Endothelial cell of umbilical vein (primary cell): ENCODE results near the gene KCNJ3. TPM values are rescaled to one million over a fixed set of nuclear protein-coding genes. Genes with fewer than 3 reads are reported as not detected.

Source experiments
- BruUV-seq: library from RNA; stranded (reverse); fragments of 400-500 nt; replicated peaks from 2 replicates; lab custom pipeline; 2021; lab: Mats Ljungman, UMichigan
- CTCF ChIA-PET: fragments of 300-600, 350-600 bp; sonication (Branson Sonifier 250); formaldehyde crosslinking; loops from one replicate; lab custom pipeline; 2021; ENCODE audit warnings: antibody characterized with exemption, inconsistent platforms; lab: Charles Lee
- POLR2A ChIA-PET: fragments of 300-600, 350-600 bp; sonication (Branson Sonifier 250); formaldehyde crosslinking; loops from one replicate; lab custom pipeline; 2021; ENCODE audit warnings: antibody characterized with exemption, inconsistent platforms; lab: Charles Lee
- DNase-seq: peaks from one replicate; pipeline ENCODE4 v3.0.0-alpha.2; 2011; ENCODE audit warnings: low read depth, low spot score
- FAIRE-seq: peaks from 2 replicates; lab custom pipeline; 2011; peaks lifted over from hg19 to GRCh38; lab: Jason Lieb, UNC
- H2AFZ ChIP-seq: 2 replicates; pipeline ENCODE4 v1.6.0; 2012; ENCODE audit warnings: low read depth, low read length, control low read depth, inconsistent platforms
- H3K27ac ChIP-seq: 2 replicates; pipeline ENCODE4 v1.5.1; 2011; ENCODE audit warnings: low read depth, mild to moderate bottlenecking, control low read depth, low read length, moderate library complexity; ENCODE audit not compliant: insufficient read depth
- H3K27me3 ChIP-seq, 2 experiments: 2 replicates each; pipeline versions ENCODE4 v1.6.0 to v1.6.1; 2011; ENCODE audit warnings: low read length in 2 of 2, mixed read lengths in 1 of 2; ENCODE audit not compliant: control insufficient read depth in 2 of 2, insufficient read depth in 2 of 2
- H3K36me3 ChIP-seq, 2 experiments: 2 replicates in 1 of 2; 3 replicates in 1 of 2; pipeline ENCODE4 v1.5.1; 2011; ENCODE audit warnings: low read length in 2 of 2, mild to moderate bottlenecking in 1 of 2, moderate library complexity in 1 of 2; ENCODE audit not compliant: control insufficient read depth in 2 of 2, insufficient read depth in 2 of 2; ENCODE audit errors: extremely low read depth in 1 of 2
- H3K4me1 ChIP-seq: 3 replicates; pipeline ENCODE4 v1.5.1; 2011; ENCODE audit warnings: mild to moderate bottlenecking, low read length; ENCODE audit not compliant: control insufficient read depth, insufficient read depth; ENCODE audit errors: extremely low read depth
- H3K4me2 ChIP-seq: 2 replicates; pipeline ENCODE4 v1.6.1; 2011; ENCODE audit warnings: low read length, control low read depth, mixed read lengths; ENCODE audit not compliant: insufficient read depth
- H3K4me3 ChIP-seq, 3 experiments: fragments of 200-600 bp in 1 of 3; sonication (generic), shearing (Covaris generic) in 1 of 3; replicated peaks in 1 of 3; 2 replicates each; pipeline ENCODE4 v1.5.1; 2011 to 2016; ENCODE audit warnings: control low read depth in 3 of 3, low read length in 3 of 3, mild to moderate bottlenecking in 2 of 3, inconsistent platforms in 1 of 3, low read depth in 1 of 3, moderate library complexity in 1 of 3; ENCODE audit not compliant: insufficient read depth in 1 of 3
- H3K79me2 ChIP-seq: 2 replicates; pipeline ENCODE4 v1.6.0; 2012; ENCODE audit warnings: low read length, inconsistent platforms; ENCODE audit not compliant: control insufficient read depth, insufficient read depth
- H3K9ac ChIP-seq: replicated peaks from 2 replicates; pipeline ENCODE3; 2011; ENCODE audit warnings: low read length, control low read depth; ENCODE audit not compliant: insufficient read depth; ENCODE audit errors: extremely low read depth
- H3K9me1 ChIP-seq: replicated peaks from 3 replicates; pipeline ENCODE4 v1.6.0; 2011; ENCODE audit warnings: mild to moderate bottlenecking, low read length; ENCODE audit not compliant: control insufficient read depth, insufficient read depth; ENCODE audit errors: extremely low read depth
- H3K9me3 ChIP-seq: replicated peaks from 2 replicates; pipeline ENCODE4 v1.5.1; 2012; ENCODE audit warnings: low read length, inconsistent platforms; ENCODE audit not compliant: control insufficient read depth, insufficient read depth
- H4K20me1 ChIP-seq: replicated peaks from 2 replicates; pipeline ENCODE3; 2011; ENCODE audit warnings: mild to moderate bottlenecking, low read length; ENCODE audit not compliant: control insufficient read depth, insufficient read depth; ENCODE audit errors: extremely low read depth
- EZH2 ChIP-seq: IDR thresholded peaks from 2 replicates; pipeline ENCODE4 v1.6.1; 2012; ENCODE audit warnings: borderline replicate concordance, low read depth, mild to moderate bottlenecking, moderate library complexity, low read length, inconsistent platforms; ENCODE audit not compliant: severe bottlenecking
- FOS ChIP-seq: IDR thresholded peaks from 2 replicates; pipeline ENCODE4 v1.6.1; 2011; ENCODE audit warnings: mild to moderate bottlenecking, low read length, moderate library complexity, borderline replicate concordance; ENCODE audit not compliant: insufficient read depth
- GATA2 ChIP-seq: IDR thresholded peaks from 2 replicates; pipeline ENCODE4 v1.7.0; 2011; ENCODE audit warnings: low read depth, mild to moderate bottlenecking, moderate library complexity, mixed read lengths, low read length; ENCODE audit not compliant: insufficient read length, insufficient read depth
- JUN ChIP-seq: IDR thresholded peaks from 2 replicates; pipeline ENCODE4 v1.6.1; 2011; ENCODE audit warnings: borderline replicate concordance, low read depth; ENCODE audit not compliant: insufficient read length, insufficient read depth
- MYC ChIP-seq: IDR thresholded peaks from one replicate; pipeline ENCODE4 v1.6.1; 2011; ENCODE audit warnings: mild to moderate bottlenecking, low read depth, low read length
- POLR2A ChIP-seq: IDR thresholded peaks from 2 replicates; pipeline ENCODE4 v1.6.1; 2012; ENCODE audit warnings: low read depth, mild to moderate bottlenecking, control low read depth, low read length
- POLR2AphosphoS5 ChIP-seq: IDR thresholded peaks from 2 replicates; pipeline ENCODE4 v1.6.1; 2012; ENCODE audit warnings: low read depth, mild to moderate bottlenecking, control low read depth, low read length, moderate library complexity; ENCODE audit not compliant: insufficient read depth
- dilution Hi-C: fragments of 300-500 bp; cut with MboI; formaldehyde crosslinking; loops from one replicate; pipeline ENCODE4 v1.15.0; 2019; ENCODE audit warnings: low sequenced_read_pairs; ENCODE audit not compliant: extremely low pct_ligation_motif_present
- intact Hi-C: fragments of 100-400 bp; cut with micrococcal nuclease; formaldehyde crosslinking; loops from one replicate; pipeline ENCODE4 v1.10.0; 2022
- polyA plus RNA-seq, 4 experiments: library from polyadenylated mRNA; depleted of rRNA in 3 of 4; stranded (reverse) in 3 of 4; unstranded in 1 of 4; fragments of >200 nt; gene quantifications; 2 replicates each; pipeline versions ENCODE4 v1.2.1 to v1.2.3, GENCODE V29; 2011 to 2012; ENCODE audit warnings: missing spikeins in 1 of 4
- total RNA-seq: library from RNA; stranded (reverse); gene quantifications from 2 replicates; pipeline ENCODE4 v1.2.3, GENCODE V29; 2021
- TF ChIP-seq, protein P1 (sequence below), 2 donors: IDR thresholded peaks; 1 replicate in 1 of 2; 2 replicates in 1 of 2; pipeline ENCODE4 v1.5.1; 2011; ENCODE audit warnings: low read length in 2 of 2, mild to moderate bottlenecking in 2 of 2, moderate library complexity in 2 of 2, control low read depth in 1 of 2, inconsistent platforms in 1 of 2, low read depth in 1 of 2; ENCODE audit not compliant: insufficient read depth in 1 of 2; ENCODE audit errors: extremely low read depth in 1 of 2
- TF ChIP-seq, protein P2 (sequence below): IDR thresholded peaks from 2 replicates; pipeline ENCODE4 v1.6.1; 2011; ENCODE audit not compliant: insufficient read depth, insufficient read length

KCNJ3 gene
- total and polyA plus RNA-seq, 2 donors (not counting 3 experiments of a cell fraction or from before 2014, with no cell fraction given) = not detected

DNA sequence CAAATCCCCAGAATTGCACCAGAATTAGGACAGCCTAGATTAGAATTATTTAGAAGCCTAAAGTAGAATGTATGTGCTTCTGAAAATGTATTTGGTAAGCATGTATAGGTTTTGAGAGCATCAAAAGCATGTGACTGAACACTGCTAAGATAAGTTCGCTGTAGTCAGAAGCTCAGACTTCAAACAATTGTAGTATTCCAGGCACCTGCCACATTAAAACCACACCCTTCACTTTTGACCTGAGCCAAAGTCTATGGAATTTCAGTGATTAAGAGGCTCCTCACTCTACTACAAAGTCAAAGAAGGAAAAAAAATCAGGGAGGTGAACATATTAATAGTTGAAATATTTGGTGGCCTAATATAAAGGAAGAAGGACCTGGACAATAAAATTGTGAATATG is 8.2 kb downstream of the KCNJ3 start:
- no peak overlapping the region for H3K4me3 ChIP-seq
- H3K9me1 ChIP-seq = no peaks in the 10 kb centered on the region
- ChIA-PET CTCF (no interaction called here), POLR2A (no interaction called here)
- no peaks in the 10 kb centered on the region for H3K36me3 ChIP-seq
- H4K20me1 ChIP-seq = no peaks in the 10 kb centered on the region
- H3K4me2 ChIP-seq = no peak overlapping the region
- no TSS peak for BruUV-seq
- dilution Hi-C loops = no loop called here
- H3K4me1 ChIP-seq = no peaks in the 10 kb centered on the region
- no peak overlapping the region for H2AFZ ChIP-seq
- no peak overlapping the region for H3K27ac ChIP-seq
- TF ChIP-seq POLR2AphosphoS5 = no peak
- TF ChIP-seq EZH2 = no peak
- TF ChIP-seq POLR2A = no peak
- no peak for TF ChIP-seq JUN
- no peak for TF ChIP-seq MYC
- TF ChIP-seq FOS = no peak
- no peak for TF ChIP-seq GATA2
- TF ChIP-seq, protein P1, sequence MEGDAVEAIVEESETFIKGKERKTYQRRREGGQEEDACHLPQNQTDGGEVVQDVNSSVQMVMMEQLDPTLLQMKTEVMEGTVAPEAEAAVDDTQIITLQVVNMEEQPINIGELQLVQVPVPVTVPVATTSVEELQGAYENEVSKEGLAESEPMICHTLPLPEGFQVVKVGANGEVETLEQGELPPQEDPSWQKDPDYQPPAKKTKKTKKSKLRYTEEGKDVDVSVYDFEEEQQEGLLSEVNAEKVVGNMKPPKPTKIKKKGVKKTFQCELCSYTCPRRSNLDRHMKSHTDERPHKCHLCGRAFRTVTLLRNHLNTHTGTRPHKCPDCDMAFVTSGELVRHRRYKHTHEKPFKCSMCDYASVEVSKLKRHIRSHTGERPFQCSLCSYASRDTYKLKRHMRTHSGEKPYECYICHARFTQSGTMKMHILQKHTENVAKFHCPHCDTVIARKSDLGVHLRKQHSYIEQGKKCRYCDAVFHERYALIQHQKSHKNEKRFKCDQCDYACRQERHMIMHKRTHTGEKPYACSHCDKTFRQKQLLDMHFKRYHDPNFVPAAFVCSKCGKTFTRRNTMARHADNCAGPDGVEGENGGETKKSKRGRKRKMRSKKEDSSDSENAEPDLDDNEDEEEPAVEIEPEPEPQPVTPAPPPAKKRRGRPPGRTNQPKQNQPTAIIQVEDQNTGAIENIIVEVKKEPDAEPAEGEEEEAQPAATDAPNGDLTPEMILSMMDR (IDR thresholded peaks at IDR 0.05; ENCODE audit: extremely low read depth in 1 of 2, insufficient read depth in 1 of 2, low read depth in 1 of 2, low read length in 2 of 2) = no peak
- TF ChIP-seq, protein P2, sequence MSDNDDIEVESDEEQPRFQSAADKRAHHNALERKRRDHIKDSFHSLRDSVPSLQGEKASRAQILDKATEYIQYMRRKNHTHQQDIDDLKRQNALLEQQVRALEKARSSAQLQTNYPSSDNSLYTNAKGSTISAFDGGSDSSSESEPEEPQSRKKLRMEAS = no peak
- no peak overlapping the region for H3K9ac ChIP-seq
- no peaks in the 10 kb centered on the region for H3K79me2 ChIP-seq
- H3K27me3 ChIP-seq = no peaks in the 10 kb centered on the region
- DNase-seq = no peak
- FAIRE-seq = no peak
- intact Hi-C loops = no loop called here
- no peaks in the 10 kb centered on the region for H3K9me3 ChIP-seq
